COLO668 (cell line): Measurements from ENCODE around the gene SLC17A9.

Source experiments
- DNase-seq: peaks from one replicate; lab custom pipeline; 2025; ENCODE audit not compliant: unreplicated experiment; lab: John Stamatoyannopoulos, UW

The SLC17A9 gene, protein sequence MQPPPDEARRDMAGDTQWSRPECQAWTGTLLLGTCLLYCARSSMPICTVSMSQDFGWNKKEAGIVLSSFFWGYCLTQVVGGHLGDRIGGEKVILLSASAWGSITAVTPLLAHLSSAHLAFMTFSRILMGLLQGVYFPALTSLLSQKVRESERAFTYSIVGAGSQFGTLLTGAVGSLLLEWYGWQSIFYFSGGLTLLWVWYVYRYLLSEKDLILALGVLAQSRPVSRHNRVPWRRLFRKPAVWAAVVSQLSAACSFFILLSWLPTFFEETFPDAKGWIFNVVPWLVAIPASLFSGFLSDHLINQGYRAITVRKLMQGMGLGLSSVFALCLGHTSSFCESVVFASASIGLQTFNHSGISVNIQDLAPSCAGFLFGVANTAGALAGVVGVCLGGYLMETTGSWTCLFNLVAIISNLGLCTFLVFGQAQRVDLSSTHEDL

DNA sequence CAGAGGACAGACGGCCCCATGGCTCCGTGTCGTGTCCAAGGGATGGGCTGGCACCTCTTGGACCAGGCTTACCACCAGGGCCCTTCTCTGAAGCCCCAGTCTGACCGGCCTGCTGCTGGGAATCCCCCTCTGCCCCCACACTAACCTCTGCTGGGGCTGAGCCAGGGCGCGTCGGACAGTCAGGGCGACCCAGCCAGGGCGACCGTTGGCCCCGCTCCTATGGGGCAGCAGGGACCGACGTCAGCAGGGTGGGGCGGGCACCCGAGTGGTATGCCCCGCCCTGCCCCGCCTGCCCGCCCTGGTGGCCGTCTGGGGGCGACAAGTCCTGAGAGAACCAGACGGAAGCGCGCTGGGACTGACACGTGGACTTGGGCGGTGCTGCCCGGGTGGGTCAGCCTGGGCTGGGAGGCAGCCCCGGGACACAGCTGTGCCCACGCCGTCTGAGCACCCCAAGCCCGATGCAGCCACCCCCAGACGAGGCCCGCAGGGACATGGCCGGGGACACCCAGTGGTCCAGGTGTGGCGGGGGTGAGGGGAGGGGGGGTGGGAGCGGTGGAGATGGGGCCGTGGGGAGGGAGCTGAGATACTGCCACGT lies at the start of gene SLC17A9:
Gene SLC17A9 (plus strand): TSS at position 337 of the 595 bp plus-strand sequence. CDS start 122 bp downstream, at position 459.
- DNase-seq, result no peak

DNA sequence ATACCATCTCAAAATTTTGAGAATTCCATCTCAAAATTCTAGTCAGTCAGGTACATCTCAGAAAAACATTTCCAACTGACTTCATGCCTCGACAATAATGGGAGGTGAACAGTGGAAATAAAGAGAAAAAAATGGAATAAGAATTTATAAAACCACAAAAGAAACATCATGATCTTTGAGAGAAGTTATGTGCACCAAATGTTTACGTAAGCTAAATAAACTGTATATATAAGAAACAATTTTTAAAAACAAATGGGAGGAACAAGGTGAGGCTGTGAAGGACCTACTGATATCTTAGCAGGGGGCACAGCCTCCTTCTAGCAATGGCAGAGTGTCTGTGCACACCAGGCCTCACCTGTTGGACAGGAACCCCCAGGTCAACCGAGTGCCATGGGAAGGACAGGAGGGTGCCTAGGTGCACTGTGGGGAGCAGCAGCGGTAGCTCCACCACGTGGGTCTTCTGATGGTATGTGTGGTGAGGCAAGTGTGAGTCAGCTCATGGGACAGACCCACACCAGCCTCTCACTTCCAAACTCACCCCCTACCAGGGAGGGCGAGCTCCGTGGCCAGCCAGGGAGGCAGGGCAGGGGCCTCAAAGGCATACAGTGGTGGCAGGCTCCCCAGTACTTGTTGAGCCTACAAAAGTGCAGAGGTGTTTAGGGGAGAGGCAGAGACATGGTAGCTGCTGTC lies 49.4 kb upstream of the SLC17A9 start:
- DNase-seq, result no peak

DNA sequence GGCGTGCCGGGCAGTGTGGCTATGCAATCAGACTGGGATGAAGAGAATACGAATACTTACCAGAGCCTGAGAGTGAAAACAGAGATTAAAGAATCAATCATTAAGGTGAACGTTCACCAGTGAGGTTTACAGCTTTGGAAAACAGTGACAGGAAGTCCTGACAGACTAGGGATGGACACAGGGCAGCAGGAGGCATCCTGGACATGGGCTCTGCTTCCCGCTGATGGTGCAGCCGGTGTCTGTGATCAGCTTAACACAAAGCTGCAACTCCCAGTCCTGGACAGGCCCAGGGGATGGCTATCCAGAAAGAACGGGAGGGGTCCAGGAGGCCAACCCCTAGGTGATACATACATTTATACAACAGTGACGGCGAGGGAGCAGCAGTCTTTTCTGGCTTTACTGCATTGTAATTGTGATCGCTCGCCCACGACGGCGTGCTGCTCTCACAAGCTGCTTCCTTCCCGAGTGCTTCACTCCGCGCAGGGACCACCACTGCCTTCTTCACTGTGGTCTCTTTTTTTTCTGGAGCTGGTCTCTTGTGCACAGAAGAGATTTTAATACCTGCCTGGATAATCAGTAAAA lies 46.9 kb upstream of the SLC17A9 start:
- DNase-seq, result no peak

DNA sequence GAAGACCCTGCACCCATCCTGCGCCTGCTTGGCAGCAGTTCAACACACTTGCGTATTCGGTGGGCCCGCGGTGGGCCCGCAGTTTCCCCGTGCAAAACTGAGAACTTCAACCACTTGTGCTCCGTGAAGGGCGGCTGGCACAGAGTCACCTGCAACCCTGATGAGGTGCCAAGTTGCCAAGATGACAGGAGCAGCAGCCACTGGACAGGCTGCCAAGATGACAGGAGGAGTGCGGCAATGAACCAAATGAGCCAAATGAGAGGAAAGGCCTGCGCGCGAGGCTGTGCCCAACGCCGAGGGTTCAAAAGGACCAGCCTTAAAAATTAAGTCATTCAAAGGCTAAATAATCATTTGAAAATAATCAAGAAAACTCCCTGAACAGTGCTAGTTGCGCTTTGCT lies 46.3 kb upstream of the SLC17A9 start:
- DNase-seq, result no peak

DNA sequence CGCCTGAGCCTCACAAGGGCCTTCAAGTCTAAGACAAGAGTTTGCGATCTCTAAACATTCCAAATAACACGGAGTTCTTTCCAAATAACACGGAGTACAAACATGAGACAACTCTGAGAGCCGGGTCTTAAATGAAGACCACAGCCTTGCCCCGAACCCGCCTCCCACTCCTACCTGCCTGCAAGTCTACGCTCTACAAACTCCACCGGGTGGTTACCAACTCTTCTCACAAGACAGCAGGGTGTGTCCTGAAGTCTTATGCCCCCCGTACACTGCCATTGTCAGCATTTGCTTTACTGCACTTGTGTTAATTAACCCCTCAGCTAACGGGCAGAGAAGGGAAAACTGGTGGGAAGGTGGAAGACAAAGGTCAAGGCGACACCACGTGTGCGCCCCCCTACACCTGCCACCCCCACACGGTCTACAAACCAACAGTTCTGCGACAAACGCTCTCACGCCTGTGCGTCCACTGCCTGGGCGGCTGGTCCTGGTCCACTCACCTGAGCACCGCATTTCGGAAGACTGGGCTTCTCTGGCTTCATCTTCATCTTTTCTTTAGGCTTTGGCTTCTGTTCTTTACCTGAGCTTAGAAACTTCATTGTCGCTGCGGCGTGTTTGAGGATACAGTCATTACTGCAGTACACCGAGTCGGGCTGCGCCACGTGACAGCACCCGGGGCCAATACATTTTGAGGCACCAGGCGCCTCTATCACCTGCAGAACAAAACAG lies 45.7 kb upstream of the SLC17A9 start:
- no peak for DNase-seq

DNA sequence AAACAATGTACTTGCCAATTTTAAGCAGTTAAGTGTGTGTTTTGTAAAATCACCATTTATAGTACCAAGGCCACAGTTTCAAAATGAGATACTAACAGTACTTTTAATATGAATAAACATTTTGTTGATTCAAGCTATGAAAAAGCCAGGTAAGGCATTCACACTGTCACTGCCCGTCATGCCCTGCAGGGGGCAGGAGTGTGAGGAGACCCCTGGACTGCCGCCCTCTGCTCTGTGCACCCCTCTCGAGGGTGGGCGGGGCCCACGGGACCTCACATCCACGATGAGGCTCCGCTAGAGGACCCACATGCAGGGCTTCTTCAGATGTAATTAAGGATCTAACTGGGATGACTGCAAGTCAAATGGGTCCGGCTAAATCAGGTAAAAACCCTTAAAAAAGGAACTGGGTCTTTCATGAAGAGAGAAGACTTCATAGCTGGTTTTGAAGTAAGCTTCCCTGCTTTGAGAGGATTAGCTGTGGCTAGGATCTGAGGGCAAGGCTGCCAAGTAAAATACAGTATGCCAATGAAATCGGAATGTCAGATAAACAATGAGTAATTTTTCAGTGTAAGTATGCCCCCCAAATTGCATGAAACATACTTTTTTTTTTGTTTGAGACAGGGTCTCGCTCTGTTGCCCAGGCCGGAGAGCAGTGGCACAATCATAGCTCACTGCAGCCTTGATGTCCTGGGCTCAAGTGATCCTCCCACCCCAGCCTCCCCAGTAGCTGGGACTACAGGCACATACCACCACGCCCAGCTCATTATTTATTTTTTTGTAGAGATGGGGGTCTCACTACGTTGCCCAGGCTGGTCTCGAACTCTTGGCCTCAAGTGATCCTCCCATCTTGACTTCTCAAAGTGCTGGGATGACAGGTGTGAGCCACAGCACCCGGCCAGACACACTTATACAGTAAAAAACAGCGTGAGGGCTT lies 44.9 kb upstream of the SLC17A9 start:
- no peak for DNase-seq

DNA sequence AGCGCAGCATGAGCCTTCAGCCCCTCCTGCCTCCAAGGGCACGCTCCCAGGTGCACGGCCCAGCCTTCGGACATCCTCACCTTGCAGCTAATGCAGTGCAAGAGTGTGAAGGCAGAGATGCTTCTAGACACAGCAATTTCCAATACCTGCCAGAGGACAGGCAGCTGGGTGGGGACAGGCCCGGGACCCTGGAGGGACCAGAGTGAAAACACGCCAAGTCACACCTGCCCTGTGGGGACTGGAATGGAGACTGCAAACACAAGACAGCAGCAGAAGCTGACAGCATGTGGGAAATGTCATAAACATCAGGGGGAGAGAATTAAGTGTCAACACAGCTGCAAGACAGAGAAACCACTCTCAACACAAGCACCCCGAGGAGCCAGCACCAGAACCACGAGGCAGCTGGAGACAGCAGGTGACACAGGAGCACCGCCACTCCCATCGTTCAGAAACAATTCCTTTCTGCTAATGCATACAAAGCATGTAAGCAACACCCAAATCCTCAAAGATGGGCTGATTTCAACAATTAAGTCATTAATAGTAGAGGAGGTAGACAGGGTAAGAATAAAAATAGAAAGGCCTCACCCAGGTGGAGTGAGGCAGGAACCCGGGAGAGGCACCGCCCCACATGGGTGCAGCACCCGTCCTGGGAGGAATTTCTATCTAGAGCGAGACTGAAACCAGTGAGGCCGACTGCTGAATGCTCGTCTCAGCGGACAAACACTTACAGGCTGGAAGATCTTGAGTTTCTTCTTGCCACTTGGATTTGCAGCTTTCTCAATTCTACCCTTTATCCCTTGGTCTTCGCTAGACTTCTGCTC lies 43.3 kb upstream of the SLC17A9 start:
- DNase-seq, result peak; percentile 85

DNA sequence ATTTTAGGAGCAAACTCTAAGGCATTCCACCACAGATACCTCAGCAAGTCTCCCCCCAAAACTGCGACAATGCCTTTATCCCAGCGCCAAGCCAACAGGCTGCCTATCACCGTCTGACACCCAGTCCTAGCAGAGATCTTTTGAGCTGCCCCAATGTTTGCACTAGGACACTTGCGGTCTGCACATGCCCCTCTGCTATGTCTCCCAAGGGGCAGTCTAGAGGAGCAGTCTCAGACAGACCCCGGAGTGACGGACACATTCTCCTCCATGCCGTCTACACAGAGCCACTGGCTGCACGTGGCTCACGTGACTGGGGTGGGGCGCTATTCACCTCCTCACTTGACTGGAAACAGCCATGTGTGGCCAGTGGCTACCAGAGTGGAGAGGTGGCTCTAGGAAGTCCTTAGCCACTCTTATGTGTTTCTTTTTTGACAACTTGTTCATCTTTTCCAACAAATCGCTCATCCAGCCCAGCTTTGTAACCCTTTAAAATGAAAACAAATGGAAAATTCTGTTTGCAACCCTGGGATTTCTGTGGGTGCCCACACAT lies 42.2 kb upstream of the SLC17A9 start:
- DNase-seq, result no peak

DNA sequence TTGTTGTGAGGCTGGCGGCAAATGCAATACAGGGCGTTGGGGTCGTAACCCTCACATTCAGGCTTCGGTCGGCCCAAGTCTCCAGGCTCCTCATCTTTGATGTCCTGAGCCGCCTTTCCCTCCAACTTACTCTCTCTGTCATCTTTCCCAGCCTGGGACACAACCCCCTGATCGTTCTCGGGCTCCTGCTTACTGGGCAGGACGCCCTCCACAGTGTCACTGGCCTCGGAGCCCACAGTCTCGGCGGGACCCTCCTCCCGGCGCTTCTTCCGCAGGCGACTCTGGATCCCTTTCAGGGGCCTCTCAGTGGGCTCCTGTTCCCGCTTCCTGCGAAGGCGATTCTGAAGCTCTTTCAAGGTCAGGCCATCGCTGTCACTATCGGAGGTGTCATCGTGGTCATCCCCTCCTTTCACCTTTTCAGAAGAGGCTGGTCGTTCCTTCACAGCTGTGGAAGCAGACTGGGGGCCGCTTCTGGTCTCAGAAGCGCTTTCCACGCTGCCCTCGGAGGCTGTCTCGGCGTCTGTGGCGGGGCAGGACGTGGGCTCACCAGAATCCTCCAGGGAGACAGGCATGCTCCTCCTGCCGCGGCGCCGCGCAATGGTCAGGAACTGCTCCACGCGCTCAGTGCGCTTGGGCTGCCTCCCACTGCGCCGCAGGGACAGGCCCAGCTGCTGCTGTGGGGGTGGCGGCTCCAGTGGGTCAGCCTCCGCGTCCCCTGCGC lies 41.6 kb upstream of the SLC17A9 start:
- DNase-seq, result no peak

DNA sequence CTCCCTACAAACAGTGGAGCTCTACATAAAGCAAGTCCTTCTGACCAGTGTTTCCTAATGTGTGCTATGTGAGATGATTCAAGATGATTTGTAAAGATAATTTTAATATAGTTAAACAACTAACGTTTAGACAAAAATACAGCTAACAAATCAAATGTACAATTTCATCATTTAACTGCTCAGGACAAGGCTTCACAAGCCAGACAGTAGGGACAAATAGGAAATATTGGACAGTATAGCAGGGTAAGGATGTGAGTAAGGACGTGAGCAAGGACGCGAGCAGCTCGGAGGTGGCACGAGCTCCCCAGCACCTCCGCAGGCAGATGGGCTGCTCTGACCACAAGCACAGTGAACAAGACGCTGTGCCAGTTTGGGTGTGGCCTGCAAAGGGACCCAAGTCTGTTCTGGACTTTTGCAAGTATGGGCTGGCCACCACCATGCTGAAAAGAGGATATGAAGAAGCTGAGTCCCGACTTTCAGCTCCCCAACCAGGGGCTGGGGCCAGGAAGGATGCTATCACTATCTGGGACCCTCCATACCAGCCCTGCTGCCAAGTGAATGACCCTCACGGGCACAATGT lies 40.7 kb upstream of the SLC17A9 start:
- DNase-seq, result no peak

DNA sequence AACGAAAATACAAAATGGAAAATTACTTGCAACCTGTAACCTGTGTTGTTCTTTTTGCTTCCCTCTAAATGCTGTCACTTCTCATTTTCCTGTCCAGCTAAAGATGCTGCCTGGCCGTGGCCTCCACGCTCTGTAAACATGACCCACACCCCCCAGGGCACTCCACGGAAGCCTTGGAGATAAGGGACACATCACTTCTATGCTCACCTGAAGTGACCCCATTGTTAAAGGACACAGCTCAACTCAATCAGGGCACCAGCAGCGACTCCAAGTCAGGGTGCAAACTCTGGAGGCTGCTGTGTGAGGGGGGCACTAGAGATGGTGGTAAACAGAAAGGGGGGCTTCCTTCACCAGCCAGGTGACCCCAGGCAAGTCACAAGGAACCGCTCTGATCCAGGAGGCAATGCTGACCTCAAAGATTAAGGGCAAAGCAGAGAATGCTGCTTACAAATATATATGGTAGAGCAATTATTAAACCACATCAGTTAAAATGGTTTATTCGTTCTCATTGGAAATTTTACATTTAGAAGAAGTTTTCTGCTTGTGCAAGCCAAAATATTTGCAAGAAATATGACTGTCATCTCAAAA lies 39.4 kb upstream of the SLC17A9 start:
- no peak for DNase-seq

DNA sequence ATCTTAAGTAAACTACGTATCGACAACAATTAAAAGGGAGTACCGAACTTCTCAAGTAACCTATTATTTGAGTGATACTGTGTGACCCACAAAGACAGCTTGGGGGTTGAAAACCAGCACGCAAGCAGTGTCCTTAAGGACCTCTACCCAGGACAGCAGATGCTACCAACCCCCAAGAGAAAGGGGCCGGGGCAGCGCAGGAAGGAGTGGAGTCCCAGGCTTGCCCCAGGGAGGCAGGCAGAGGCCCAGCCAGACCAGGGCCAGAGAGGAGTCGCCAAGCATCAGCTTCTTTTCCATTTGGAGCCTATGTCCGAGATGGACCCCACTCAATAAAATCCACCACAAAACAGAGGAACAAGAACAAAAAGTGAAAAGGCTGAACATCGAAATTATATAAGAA lies 38.1 kb upstream of the SLC17A9 start:
- DNase-seq, result no peak

DNA sequence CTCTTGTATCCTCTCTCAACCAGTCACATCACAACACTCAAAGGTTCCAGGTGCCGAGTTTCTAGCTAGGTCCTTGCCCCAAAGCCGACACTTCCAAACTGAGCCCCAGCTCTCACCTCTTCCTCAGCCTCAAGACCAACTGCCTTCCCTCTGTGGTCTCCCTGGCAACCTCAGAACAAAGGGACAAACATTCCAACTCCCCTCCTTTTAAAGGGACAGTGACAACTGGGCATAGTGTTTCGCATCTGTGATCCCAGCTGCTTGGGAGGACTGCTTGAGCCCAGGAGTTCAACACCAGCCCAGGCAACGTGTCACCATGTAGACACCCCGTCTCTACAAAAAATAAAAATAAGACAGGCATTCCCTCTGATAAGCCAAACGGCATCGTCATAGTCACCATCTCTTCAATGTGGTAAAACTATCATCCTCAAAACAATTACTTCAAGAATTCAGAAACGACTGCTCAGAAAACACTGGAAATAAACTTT lies 37.5 kb upstream of the SLC17A9 start:
- peak; percentile 74 for DNase-seq

DNA sequence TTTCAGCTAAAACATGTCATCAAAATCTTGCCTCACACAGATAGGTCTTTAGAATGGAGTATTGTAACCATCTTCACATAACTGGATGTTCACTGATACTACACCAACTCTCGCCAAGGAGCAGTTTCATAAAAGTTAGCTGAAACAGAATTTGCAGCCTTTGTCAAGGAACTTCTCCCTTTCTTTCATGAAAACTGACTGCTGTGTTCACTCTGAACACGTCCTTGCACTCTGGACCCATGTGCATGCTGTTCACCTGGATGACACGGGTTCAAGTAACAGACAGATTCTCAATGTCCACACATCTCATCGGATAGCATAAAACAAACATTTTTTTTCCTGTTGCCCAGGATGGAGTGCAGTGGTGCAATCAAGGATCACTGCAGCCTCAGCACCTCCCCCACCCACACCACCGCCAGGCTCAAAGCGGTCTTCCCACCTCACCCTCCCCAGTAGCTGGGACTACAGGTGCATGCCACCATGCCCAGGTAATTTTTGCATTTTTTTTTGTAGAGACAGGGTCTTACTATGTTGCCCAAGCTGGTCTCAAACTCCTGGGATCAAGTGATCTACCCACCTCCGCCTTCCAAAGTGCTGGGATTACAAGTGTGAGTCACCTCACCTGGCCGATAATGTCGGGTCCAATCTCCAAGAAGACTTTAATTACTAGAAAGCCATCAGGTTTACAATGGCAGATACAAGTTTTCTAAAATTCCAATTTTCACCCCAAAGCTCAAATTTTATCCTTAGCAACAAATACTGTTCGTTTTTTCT lies 35.6 kb upstream of the SLC17A9 start:
- no peak for DNase-seq

DNA sequence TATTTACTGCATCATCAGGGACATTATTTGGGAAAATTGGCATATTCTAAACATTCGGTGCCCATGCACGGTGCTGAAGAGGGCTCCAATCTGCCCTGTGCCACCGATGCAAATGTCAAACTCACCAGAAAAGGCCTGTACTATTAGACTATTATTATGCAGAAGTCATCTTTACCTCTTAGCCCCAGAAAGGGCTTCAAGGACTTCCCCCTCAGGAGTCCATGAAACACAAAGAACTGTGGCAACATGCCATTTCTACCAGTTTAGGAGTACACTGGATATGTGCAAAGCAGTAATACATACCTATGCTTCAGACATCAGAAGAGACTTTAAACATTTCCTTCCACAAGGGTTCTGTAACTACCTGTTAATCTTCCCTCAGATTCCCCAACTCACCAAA lies 34.8 kb upstream of the SLC17A9 start:
- DNase-seq, result no peak

DNA sequence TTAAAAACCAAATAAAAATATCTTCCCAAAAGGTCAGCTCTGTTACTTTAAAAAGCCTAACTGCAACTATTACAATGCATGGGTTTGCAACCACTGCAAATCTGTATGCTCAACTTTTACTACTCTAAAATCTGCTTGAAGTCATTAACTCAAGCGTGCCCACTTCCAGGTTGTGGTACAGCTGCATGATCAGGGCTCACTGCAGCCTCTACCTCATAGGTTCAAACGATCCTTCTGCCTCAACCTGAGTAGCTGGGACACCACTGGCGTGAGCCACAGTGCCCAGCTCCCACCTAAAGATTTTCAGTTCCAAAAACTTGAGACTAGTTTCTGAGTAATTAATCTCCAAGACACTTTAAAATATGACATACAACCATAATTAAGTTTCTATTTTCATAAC lies 34.4 kb upstream of the SLC17A9 start:
- no peak for DNase-seq

DNA sequence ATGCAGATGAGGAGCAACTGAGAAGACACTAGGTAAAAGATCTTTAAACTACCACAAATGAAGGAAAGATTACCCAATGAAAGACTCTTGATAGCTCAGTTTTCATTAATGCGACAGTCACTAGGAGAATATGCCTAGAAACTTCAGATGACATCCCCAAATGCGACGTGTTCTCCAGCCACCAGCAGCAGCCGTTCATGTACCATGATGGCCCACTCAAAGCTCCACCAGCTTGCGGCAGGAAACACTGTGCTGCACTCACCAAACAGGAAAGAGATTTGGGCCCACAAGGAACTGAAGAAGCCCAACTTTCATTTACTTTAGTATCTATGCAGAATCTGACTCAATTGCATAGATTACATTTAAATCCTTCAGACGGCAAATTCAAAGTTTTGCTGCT lies 33.7 kb upstream of the SLC17A9 start:
- no peak for DNase-seq
